NOMO-1 treated with dmso at 0.1 percent for 144 hours (cell line): ENCODE data around the gene LRFN3.
"Not testable (repeated sequence)": the region's sequence is repeated elsewhere in the genome, so short reads cannot be mapped to it uniquely, and the experiment has no call there.

Source experiments
- DNase-seq: peaks from one replicate; lab custom pipeline; 2025; ENCODE audit not compliant: unreplicated experiment; lab: John Stamatoyannopoulos, UW

LRFN3 gene

DNA sequence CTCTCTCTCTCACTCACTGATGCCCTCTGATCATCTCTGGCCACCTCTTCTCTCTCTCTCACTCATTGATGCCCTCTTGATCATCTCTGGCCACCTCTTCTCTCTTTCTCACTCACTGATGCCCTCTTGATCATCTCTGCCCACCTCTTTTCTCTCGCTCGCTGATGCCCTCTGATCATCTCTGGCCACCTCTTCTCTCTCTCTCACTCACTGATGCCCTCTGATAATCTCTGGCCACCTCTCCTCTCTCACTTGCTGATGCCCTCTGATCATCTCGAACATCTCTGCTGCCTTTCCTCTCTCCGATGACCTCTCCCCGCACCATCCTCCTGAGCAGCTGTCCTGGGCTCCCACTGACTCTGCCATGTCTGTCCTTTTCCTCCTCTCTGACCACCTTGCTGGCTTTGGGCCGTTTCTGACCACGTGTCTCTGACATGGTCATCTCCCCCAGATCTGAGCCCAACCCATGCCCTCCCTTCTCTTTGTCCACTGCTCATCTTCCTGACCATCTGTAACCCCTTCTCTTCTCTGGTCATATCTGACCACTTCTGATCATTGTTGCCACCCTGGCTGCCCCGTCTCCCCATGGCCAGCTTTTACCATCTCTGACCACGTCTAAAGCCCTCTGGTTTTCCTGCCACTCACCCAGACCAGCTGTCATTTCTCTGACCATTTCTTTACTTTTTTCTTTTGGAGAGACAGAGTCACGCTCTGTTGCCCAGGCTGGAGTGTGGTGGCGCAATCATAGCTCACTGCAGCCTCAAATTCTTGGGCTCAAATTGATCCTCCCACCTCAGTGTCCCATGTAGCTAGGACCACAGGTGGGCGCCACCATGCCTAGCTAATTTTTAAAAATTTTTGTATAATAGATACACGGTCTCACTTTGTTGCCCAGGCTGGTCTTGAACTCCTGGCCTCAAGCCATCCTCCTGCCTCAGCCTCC lies 2.4 kb downstream of the LRFN3 start:
- no peak for DNase-seq

DNA sequence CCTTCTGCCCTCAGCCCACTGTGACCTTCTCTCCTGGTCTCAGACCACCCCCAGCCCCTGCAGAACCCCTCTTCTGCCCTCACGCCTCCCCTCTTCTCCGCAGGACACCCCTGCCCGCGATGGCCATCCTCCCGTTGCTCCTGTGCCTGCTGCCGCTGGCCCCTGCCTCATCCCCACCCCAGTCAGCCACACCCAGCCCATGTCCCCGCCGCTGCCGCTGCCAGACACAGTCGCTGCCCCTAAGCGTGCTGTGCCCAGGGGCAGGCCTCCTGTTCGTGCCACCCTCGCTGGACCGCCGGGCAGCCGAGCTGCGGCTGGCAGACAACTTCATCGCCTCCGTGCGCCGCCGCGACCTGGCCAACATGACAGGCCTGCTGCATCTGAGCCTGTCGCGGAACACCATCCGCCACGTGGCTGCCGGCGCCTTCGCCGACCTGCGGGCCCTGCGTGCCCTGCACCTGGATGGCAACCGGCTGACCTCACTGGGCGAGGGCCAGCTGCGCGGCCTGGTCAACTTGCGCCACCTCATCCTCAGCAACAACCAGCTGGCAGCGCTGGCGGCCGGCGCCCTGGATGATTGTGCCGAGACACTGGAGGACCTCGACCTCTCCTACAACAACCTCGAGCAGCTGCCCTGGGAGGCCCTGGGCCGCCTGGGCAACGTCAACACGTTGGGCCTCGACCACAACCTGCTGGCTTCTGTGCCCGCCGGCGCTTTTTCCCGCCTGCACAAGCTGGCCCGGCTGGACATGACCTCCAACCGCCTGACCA lies 3.3 kb downstream of the LRFN3 start:
- no peak for DNase-seq

DNA sequence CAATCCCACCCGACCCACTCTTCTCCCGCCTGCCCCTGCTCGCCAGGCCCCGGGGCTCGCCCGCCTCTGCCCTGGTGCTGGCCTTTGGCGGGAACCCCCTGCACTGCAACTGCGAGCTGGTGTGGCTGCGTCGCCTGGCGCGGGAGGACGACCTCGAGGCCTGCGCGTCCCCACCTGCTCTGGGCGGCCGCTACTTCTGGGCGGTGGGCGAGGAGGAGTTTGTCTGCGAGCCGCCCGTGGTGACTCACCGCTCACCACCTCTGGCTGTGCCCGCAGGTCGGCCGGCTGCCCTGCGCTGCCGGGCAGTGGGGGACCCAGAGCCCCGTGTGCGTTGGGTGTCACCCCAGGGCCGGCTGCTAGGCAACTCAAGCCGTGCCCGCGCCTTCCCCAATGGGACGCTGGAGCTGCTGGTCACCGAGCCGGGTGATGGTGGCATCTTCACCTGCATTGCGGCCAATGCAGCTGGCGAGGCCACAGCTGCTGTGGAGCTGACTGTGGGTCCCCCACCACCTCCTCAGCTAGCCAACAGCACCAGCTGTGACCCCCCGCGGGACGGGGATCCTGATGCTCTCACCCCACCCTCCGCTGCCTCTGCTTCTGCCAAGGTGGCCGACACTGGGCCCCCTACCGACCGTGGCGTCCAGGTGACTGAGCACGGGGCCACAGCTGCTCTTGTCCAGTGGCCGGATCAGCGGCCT lies 4.1 kb downstream of the LRFN3 start:
- DNase-seq = no peak

DNA sequence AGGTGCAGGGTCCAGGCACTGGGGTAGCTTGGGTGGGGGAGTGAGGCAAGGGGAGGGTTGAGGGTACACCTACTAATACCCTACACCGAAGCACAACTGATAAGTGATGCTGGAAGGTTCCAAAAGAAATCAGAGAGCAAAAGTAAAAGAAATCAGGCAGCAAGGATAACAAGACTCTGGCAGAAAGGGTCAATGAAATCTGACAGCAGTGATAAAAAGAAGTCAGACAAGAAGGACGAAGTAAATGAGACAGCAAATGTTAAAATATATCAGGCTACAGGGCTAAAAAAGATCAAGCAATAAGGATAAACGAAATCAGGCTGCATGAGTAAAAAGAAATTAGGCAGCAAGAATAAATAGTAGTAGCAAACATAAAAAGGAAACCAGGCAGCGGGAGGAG lies 4.7 kb downstream of the LRFN3 start:
- no peak for DNase-seq

- no peak for DNase-seq
Measured at GRCh38 chr19:35942235-35942634, 6.1 kb downstream of the LRFN3 start.

DNA sequence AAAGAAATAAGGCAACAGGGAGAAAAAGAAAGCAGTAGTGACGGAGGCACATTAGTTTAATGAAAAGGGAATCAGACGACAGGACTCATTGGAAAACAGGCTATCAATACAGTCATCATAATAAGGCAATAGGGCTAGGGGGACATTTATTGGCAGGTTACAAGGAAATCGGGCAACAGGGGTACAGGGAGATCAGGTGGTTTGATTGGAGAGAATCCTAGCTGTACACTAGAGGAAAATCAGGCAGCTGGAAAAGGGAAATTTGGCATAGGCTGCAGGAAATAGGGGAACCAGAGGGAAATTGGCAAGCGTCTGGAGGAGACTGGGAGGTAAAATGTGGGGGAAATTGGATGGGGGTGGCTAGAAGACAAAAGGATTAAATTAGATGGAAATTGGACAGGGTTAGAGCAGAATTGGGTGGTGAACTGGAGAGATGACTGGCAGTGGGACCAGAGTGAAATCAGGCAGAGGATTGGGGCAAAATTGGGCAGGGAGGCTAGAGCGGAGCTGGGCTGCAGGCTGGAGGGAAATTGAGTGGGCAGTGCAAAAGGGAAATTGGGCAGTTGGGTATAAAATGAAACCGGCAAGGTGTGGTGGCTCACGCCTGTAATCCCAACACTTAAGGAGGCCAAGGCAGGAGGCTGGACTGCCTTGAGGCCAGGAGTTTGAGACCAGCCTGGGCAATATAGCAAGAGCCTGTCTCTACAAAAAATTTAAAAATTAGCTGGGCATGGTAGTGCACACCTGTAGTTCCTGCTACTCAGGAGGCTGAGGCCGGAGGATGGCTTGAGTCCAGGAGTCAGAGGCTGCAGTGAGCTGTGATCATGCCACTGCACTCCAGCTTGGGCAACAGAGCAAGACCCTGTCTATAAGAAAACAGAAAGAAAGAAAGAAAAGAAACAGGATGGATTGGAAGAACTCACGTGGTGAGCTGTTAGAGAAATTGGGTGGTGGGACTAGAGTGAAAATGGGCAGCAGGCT lies 7.4 kb downstream of the LRFN3 start:
- no peak for DNase-seq

DNA sequence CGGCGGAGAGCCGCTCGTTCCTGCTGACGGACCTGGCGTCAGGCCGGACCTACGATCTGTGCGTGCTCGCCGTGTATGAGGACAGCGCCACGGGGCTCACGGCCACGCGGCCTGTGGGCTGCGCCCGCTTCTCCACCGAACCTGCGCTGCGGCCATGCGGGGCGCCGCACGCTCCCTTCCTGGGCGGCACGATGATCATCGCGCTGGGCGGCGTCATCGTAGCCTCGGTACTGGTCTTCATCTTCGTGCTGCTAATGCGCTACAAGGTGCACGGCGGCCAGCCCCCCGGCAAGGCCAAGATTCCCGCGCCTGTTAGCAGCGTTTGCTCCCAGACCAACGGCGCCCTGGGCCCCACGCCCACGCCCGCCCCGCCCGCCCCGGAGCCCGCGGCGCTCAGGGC lies 8.4 kb downstream of the LRFN3 start:
- no peak for DNase-seq

GRCh38 chr19:35945121-35945790 lies 9.1 kb downstream of the LRFN3 start:
- no peak for DNase-seq

- DNase-seq = no peak
Measured at GRCh38 chr19:35946203-35946602, 10.0 kb downstream of the LRFN3 start.

DNA sequence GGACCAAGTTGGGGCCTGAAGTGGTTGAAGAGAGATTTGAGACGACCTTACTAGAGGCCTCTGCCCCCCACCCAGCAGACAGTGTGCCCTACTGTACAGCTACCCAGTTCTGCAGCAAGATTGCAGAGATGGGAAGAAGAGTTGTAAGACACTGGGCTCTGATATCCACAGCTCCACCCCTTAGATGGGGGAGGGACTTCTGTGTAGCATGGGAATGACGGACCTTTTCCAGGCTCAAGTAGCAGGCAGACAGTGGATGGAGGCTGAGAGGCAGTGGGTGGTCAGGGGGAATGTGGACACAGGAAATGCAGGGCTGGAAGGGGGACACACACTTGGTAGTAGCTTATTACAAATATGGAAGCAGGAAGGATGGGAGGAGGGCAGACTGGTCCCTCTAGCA lies 13.0 kb downstream of the LRFN3 start:
- DNase-seq = no peak

DNA sequence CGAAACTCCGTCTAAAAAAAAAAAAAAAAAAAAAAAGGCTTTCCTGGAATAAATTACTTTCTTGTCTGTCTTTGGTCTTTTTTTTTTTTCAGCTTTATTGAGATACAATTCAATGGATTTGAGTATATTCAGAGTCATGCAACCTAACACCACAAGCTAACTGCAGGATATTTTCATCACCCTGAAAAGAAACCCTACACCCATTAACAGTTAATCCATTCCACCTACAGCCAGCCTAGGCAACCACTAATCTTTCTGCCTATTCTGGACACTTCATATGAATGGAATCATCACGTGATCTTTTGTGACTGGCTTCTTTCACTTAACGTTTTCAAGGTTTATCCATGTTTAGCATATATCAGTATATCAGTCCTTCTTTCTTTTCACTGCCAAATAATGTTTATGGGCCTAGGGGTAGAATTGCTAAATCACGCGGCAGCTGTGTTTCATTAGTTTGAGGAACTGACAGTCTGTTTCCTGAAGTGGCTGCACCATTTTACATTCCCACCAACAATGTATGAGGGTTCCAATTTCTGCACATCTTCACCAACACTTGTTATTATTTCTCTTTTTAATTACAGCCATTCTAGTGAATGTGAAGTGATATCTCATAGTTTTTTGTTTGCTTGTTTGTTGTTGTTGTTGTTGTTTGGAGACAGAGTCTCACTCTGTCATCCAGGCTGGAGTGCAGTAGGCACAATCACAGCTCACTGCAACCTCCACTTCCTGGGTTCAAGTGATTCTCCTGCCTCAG lies 19.9 kb downstream of the LRFN3 start:
- DNase-seq = no peak

DNA sequence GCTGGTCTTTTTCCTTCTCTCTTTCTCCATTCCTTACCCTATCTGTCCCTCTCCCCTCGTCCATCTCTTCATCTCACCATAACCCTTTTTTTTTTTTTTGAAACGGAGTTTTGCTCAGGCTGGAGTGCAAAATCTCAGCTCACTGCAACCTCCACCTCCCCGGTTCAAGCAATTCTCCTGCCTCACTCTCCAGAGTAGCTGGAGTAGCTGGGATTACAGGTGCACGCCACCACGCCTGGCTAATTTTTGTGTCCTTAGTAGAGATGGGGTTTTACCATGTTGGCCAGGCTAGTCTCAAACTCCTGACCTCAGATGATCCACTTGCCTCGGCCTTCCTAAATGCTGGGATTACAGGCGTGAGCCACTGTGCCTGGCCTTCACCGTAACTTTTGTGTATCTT lies 21.2 kb downstream of the LRFN3 start:
- DNase-seq = not testable (repeated sequence)

DNA sequence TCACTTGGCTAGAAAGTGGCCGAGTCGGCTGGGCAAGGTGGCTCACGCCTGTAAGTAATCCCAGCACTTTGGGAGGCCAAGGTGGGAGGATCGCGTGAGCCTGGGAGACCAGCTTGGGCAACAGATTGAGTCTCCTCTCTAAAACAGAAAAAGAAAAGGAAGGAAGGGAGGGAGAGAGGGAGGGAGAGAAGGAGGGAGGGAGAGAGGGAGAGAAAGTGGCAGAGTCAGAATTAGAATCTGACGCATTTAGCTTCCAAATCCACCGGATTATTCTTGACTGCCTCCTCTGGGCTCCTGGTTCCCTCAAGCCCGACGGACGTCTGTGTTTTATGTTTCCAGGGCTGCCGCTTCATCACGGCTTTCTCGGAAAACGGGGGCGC lies 22.5 kb downstream of the LRFN3 start:
- no peak for DNase-seq

DNA sequence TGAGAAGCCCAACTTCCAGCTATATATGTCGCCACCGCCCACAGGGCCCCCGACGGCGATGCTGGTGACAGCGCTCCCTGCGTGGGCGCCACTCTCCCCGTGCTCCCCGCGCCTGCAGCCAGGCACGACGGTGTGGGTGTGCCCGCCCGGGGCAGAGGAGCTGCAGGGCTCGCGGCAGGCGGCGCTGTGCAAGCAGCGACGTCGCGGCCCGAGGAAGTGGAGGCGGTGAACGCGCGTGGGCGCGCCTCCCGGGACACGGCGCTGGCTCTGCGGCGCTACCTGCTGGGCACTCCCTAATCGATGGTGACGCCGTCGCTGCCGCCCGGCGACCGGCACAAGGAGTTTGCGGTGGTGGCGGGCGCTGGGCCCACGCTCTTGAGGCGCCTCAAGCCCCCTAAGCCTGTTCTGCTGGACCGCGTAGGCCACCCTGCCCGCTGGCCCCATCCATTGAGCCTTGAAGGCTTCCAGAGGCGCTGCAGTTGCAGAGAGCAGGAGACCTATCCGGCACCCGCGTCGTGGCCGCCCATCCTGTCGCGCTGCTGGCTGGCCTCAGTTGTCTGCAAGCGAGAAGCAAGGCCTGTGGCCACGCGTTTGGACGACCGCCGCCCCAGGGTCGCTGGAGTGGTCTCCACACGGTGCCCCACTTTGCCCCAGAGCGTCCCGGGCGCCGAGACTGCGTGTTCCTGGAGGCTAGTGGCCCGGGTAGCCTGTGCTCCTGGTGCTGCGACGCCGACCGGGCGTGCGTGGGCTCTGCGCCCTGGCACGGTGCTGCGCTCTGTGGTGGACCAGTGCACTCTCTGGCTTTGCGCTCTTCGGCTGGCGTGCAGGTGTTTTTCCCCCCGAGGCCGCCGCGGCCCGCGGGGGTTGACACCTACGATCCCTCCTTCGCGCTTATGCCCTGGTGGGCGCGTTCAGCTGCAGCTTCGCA lies 23.1 kb downstream of the LRFN3 start:
- DNase-seq = no peak

DNA sequence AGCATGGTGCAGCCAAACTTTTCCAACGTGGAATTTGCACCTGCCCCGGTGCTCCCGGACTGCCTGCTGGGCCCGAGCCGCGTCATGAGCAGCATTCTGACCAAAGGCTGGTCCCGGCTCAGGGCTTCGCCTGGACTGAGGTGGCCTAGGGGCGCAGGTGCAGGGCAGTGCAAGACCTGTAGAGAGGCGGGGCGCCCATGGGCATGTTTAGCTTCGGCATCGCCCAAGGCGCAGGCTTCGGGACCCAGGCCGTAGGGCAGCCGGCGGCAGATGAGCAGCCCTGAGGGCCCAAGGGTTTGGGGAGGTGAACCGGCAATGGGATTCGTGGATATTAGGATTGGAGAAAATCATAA lies 23.8 kb downstream of the LRFN3 start:
- no peak for DNase-seq

DNA sequence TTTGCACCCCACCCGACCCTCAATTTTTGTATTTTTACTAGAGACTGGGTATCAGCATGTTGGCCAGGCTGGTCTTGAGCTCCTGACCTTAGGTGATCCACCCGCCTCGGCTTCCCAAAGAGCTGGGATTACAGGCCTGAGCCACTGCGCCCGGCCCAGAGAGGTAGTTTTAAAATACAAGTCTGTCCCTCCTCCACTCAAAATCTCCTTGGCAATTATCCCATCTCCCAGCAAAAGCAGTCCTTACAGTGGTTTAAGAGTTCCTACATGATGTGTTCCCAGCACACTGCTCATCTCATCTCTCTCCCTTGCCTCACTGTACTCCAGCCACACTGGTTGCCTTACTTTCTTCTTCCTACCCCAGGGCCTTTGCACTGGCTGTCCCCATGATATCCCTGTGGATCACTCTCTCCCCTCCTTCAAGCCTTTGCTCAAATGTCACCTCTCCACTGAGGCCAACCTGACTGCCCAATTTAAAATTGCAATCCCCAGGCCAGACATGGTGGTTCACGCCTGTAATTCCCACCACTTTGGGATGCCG lies 24.3 kb downstream of the LRFN3 start:
- no peak for DNase-seq

DNA sequence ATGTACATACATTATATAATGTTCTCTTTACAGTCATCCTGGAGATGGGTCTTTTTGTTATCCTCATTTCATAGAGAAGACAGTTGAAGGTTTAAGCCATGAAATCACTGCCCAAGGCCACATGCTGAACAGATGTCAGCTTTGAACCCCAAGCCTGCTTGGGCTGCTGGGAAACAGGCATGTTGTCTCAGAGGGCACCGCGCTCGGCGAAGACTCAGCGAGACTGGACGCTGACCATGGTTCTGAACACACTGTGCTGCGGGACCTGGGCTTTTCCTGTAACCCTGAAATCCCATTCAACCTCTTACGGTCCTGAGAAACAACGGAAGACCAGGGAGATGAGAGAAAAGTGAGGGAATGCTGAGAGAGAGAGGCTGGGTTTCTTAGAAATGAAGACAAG lies 27.3 kb downstream of the LRFN3 start:
- DNase-seq = no peak

DNA sequence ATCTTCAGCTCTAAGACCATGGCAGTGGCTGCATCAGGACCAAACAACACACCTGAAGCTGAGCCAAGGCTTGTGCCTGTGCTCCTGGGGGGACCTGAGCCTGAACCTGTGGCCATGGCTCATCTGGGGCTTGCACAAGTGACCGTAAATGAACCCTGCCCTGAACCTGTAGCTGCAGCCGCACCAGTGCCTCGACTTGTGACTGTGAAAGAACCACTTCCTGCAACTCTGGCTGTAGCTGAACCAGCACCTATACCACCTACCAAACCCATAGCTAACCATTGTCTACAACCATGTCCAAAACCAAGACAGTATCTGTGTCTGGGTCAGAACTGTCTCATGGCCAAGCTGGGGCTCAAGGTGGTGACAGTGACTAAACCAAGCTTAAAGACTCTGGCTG lies 30.6 kb downstream of the LRFN3 start:
- DNase-seq = no peak
